ENCODE measurements around the gene TMC7.
"Not testable (repeated sequence)": the region's sequence is repeated elsewhere in the genome, so short reads cannot be mapped to it uniquely, and the experiment has no call there.

TMC7 gene

DNA sequence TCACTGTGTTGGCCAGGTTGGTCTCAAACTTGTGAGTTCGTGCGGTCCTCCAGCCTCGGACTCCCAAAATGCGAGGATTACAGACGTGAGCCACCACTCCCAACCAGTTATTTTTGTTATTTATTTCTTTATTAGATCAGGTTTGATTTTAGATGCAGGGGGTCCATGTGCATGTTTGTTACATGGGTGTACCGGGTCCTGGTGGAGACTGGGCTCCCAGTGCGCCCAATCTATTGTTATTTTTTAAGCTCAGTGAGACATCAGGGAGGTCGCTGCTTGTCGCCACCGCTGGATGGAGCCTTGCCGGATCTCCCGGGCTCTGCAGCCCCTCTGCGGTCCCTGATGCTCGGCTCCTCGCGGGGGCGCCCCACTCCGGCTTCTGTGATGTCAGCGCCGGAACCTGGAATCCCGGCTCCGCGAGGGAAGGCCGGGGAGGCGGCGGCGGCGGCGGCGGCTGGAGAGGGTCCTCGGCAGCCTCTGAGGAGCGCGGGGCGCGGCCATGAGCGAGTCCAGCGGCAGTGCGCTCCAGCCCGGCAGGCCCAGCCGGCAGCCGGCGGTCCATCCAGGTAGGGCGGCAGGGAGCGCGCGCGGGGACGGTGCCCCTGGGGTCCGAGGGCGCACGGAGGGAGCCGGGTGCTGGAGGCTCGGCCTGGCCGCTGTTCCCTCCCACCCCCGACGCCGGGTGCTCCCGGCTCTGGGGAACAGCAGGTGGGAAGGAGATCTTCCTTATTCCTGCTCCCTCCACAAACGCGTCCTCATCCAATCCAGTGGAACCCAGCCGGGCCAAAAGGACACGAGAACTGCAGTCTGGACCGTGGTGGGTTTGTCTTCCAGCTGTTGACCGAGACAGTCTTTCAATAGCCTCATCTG lies at the start of gene TMC7:
Gene TMC7 (plus strand): TSS at position 370 of the 870 bp plus-strand sequence. CDS start 130 bp downstream, at position 500.
- no peak for DNase-seq

DNA sequence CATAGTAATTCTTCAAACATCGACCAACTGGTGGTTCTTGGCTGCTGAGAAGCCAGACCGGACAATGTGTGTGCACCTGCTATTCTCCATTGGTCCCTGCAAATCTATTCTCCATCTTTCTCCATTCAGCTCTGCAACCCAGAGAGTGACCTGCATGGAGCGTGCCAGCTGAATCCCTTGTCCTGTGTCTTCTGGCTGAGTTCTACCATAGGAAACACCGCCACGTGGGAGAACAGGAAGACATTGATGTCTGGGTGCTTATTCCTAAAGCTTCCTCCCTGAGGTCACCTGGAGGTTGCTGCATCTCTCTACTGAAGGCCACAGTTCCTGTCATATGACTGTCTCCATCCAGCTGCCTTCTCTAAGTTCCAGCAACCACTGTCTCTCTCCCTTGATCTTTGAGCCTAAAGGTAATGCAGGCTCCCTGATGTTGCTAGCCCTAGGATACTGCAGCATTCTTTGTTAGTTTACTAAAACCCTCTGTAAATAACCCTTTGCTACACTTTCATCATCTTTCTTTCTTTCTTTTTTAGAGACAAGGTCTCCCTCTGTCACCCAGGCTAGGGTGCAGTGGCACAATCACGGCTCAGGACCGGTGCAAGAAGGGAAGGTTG lies 46.9 kb upstream of the TMC7 start:
- no peak for DNase-seq

DNA sequence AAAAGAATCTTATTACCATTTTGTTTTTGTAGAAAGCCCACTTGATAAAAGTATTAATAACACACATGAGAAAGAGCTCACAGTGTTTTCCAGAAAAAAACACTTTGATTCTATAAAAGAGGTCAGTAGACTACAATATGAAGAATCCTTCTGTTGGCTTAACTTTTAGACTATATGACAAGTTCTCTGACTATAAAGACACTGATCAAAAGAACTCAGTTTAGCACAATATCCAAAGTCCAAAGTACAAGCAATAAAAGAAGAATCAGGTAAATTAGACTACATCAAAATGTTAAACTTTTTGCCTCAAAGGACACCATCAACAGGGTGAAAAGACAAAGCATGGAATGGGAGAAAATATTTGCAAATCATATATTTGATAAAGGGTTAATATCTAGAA lies 46.3 kb upstream of the TMC7 start:
- DNase-seq, result no peak

DNA sequence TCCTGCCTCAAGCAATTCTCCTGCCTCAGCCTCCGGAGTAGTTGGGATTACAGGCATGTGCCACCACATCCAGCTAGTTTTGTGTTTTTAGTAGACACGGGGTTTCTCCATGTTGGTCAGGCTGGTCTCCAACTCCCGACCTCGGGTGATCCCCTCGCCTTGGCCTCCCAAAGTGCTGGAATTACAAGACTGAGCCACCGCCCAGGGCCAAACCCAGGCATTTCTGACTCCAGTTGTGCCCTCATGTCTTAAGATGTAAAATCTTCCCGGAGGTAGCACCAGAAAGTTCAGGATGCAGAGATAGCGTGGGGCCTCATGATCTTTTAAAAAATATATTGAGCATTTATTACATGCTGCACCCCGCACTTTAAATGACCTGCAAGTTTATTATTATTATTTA lies 44.7 kb upstream of the TMC7 start:
- DNase-seq, result no peak

DNA sequence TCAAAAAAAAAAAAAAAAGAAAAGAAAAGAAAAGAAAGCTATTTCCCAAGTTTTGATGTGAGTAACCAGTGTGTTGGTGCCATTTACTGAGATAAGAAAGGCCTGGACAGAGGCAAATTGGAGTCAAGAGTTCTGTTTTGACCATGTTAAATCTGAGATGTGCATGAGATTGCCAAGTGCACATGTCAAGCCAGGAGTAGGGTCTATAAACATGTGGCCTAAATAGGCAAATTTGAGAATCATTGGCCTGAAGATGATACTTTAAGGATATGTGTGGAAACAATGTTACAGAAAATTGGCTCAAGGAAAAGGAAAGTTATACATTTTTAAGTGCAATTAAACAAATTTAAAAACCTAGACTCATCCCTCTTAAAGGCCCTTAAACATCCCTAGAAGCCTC lies 42.3 kb upstream of the TMC7 start:
- DNase-seq, result no peak

DNA sequence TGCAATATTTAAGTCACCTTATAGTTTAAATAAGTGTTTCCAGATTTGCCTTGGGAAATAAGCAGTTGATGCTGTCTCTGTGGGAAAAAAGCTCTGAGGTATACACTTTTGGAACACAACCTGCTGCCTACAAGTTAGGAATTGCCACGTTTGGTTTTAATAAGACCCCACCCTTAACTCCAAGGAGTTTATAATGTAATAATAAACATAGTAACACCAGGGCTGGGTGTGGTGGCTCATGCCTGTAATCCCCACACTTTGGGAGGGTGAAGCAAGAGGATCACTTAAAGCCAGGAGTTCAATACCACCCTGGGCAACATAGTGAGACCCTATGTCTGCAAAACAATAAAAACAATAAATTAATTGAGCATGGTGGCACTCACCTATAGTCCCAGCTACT lies 41.7 kb upstream of the TMC7 start:
- no peak for DNase-seq

DNA sequence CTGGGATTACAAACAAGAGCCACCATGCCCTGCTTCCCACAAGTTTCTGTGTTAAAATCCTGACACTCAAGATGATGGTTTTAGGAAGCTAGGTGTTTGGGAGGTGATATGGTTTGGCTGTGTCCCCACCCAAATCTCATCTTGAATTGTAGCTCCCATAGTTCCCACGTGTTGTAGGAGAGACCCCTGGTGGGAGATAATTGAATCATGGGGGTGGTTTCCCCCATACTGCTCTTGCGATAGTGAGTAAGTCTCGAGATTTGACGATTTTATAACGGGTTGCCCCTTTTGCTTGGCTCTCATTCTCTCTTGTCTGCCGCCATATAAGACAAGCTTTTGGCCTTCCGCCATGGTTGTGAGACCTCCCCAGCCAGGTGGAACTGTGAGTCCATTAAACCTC lies 40.3 kb upstream of the TMC7 start:
- DNase-seq, result no peak

DNA sequence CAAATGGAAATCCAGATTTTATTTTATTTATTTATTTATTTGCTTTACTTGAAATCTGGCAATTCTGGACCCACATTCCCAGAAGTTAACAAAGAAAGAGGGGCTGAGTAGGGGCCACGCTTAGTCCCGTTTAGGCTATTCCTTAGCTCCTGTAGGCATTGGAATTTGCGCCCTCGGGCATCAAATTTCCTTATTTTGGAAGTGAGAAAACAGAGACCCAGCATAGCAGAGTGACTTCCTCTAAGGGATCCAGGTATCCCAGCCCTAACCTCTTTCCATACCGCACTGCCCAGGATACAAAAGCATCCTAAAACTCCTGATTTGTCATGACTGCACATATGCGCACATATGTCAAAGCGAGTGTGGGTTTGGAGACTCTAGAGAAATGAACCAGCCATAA lies 38.5 kb upstream of the TMC7 start:
- no peak for DNase-seq

DNA sequence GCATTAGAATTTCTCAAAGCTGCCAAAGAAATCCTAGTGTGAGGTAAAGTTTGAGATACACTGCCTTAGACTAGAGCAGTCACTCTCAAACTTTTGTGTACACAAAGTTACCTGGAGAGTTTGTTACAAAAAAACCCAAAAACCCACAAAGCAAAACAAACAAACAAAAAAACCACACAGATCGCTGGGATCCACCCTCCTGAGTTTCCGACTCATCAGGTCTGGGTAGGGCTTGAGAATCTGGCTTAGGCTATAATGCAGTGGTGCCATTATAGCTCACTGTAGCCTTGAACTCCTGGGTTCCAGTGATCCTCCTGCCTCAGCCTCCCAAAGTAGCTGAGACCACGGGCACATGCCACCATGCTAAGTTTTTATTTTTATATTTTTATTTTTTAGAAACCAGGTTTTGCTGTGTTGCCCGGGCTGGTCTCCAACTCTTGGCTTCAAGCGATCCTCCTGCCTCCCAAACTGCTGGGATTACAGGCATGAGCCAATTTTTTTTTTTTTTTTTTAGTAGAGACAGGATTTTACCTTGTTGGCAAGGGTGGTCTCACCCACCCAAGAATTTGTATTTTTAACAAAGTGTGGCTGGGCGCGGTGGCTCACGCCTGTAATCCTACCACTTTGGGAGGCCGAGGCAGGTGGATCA lies 35.2 kb upstream of the TMC7 start:
- no peak for DNase-seq

DNA sequence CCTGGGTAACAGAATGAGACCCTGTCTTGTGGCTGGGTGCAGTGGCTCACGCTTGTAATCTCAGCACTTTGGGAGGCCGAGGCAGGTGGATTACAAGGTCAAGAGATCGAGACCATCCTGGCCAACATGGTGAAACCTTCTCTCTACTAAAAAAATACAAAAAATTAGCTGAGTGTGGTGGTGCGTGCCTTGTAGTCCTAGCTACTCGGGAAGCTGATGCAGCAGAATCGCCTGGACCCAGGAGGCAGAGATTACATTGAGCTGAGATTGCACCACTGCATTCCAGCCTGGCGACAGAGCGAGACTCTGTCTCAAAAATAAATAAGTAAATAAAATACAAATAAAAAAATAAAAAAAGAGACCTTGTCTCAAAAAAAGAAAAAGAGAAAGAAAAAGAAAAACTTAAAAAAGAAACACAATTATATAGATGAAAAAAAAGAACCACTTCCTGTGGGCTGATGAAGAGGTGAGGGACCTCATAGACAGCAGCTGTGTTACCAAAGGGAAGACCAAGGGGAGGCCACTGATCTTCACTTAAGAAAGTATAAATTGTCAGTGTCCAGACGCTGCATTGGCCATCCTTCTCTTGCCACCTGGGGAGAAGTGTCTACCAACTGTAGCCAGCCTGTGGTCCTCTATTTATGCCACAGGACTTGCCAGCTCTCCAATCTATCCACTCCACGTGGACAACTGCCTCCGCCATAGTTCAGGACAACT lies 33.1 kb upstream of the TMC7 start:
- DNase-seq, result no peak

DNA sequence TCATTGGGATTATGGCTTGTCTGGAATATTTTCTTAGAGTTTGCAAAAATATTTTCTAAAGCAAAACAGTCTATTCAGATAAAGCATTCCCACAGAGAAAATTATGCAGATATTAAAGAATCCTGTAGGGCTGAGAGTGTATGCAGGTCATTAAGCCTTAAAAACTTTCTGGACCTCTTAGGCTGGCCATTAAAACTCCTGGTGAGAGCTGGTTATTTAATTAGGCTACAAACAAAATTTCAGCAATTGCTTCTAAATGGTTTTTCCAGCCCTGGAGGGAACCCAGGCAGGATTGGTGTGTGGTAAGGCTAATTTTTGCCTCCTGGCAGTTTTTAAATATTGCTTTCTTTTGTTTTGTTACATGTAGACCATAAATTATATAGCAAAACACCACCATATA lies 30.2 kb upstream of the TMC7 start:
- DNase-seq, result no peak

DNA sequence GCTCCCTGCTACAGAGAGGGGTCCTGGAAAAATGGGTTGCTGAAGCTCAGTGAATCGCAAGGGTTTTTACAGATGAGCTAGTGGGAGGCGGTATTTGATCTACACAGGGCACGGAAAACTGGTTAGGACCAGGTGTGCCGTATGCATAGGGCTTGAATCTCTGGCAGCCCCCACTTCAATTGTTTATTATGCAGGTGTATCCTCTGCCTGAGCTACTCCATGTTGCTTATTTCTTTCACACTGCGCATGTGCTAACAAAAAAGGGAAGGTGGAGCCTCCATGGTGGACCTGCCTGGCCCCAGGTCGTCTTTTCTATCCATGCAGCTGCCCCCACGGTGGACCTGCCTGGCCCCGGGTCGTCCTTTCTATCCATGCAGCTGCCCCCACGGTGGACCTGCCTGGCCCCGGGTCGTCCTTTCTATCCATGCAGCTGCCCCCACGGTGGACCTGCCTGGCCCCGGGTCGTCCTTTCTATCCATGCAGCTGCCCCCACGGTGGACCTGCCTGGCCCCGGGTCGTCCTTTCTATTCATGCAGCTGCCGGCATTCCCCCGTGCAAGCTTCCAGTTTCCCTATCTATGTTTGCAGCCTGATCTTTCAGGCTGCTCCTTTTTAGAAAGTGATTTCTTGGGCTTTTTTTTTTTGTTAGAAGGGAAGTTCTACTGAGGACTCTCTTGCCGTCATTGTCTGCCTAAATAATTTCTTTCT lies 27.7 kb upstream of the TMC7 start:
- not testable (repeated sequence) for DNase-seq

DNA sequence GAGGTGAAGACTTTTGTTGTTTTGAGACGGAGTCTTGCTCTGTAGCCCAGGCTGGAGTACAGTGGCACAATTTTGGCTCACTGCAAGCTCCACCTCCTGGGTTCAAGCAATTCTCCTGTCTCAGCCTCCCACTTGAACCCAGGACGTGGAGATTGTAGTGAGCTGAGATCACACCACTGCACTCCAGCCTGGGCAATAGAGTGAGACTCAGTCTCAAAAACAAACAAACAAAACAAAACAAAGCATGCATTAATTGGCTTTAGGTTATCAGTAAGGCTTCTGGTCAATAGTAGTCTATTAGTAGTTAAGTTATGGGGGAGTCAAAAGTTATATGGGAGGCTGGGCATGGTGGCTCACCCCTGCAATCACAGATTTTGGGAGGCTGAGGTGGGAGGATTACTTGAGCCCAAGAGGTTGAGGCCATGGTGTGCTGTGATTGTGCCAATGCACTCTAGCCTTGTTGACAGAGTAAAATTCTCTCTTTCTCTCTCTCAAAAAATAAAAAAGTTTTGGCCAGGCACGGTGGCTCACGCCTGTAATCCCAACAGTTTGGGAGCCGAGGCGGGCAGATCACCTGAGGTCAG lies 27.0 kb upstream of the TMC7 start:
- not testable (repeated sequence) for DNase-seq

DNA sequence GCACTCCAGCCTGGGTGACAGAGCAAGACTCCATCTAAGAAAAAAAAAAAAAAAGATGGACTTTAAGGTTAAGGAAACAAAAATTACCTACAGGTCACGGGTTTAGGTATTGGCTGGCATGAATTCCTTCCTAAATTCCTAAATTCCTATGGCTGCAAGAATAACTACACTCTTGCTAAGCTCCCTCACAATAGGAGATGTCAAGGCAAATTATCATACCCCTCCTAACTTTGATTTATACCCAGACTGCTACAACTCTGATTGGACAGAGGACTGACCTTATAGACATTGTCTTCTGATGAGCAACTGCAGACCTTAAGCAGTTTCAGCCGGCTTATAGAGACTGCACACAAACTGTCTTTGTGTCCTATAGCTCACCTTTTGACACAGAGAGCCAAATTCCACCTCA lies 25.1 kb upstream of the TMC7 start:
- no peak for DNase-seq

DNA sequence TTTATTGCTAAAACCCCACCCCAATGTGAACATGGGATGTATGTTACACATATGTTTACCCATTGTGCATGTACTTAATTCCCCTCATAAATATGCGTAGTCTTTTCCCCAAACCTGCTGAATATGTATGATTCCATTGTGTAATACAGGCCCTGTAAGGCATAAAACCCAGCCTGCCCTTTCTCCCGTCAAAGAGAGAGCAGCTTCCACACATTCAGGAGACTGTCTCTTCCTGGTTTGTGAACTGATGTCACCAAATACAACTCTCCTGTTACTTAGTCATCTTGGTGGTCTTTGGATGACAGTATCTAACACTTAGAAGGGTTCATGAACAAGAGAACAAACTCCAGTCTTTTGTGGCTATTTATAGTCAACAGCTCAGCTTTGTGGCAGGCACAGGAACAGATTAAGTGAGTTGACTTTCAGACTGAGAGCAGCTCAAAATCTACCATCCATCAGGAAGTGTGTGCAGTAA lies 24.7 kb upstream of the TMC7 start:
- DNase-seq, result no peak

DNA sequence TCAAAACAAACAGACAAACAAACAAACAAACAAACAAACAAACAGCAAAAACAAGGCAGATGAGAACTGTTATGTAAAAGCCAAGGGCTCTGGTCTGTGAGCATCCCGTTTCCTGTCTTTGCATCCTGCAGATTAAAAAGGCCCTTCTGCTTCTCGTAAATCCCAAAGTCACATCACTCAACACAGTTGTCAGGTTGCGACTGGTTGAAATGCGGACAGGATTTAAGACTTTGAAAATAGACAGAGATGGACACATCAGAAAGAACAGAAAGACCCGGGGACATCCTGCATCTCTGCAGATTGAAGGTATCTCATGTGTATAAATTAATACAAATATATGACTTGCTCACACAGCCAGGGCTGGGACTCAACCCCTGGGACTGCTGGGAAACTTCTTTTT lies 18.2 kb upstream of the TMC7 start:
- DNase-seq, result no peak

DNA sequence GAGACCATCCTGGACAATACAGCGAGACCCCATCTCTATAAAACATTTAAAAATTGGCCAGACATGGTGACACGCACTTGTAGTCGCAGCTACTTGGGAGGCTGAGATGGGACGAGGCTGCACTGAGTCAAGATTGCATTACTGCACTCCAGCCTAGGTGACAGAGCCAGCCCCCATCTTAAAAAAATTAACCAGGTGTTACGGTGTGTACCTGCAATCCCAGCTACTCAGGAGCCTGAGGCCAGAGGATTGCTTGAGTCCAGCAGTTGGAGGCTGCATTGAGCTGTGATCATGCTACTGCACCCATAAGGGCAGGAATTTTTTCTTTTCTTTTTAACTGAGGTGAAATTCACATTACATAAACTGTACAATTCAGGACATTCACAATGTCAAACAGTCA lies 16.9 kb upstream of the TMC7 start:
- DNase-seq, result no peak

DNA sequence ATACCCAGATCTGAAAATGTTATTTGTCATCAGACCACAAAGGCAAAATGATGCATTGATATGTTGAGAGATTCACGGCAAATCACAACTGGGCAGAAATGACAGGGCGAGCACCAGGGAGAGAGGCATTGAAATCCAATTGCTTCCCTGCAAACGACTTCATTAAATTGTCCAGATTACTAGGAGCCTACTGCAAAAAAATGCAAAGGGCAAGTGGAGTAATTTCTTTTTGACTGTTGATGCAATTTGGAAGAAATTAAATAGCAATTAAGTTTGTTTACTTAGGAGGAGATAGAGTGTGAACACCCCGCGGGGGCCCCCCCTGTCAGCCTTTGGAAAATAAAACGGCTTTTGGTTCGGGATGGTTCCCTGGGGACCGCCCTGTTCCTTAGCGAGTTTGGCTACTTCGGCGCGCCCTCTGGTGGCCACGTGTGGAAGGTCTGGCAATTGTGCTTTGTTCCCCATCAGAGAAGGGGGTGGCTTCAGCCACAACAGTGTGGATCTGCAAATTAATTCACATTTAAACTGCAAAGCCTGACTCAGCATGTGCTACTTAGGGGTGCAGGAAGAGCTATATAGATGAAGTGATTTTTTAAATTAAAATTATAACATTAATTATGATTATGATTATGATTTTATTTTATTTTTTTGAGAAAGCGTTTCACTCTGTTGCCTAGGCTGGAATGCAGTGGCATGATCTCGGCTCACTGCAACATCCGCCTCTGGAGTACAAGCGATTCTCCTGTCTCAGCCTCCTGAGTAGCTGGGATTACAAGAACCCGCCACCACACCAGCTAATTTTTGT lies 14.5 kb upstream of the TMC7 start:
- DNase-seq, result peak; percentile 52 to 76 (median 64)

DNA sequence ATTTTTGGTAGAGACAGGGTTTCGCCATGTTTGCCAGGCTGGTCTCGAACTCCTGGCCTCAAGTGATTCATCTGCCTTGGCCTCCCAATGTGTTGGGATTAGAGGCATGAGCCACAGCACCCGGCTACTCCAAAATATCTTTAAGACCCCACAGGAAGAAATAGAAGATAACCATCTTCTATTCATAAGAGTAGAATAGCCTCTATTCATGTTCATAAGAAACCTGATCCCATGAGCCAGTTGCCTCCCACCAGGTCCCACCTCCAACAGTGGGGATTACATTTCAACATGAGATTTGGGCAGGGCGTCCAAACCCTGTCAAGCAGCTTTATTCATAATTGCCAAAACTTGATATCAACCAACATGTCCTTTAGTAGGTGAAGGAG lies 13.9 kb upstream of the TMC7 start:
- no peak for DNase-seq

DNA sequence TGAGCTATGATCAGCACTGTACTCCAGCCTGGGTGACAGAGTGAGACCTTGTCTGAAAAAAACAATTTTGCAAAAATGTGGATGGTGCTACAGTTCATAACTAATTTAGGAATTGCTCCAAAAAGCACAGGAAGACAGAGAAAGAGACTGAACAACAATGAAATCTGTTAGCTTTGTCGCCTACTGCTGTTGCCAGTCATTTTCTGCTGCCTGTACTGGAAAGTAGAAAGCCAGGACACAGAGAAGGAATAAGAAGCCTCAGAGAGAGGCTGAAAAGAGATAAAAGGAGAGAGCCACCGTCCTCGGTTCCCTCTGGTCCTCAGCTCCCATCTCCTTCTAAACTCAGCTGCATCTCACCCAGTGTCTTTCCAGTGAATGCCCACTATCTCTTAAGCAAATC lies 8.6 kb upstream of the TMC7 start:
- DNase-seq, result no peak

DNA sequence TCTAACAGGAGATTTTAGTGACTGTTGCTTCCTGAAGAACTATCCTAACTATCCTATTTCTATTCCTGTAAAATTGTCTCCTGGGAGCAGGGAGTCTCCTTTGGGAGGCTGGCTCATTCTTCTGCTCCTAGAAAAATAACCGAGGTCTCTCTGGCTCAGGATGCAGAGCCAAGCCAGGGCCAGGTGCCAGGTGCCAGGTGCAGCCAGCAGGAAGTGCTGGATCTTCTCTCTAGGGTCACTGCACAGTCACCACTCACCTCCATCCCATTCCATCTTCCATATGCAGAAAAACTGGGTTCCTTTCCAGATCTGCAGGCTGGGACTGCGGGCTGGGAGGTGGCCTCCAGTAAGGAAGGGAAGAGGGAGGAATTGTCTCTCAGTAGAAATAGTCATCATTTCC lies 3.8 kb upstream of the TMC7 start:
- no peak for DNase-seq
